Urinary bladder (tissue), 4 donors: ENCODE results near the gene CACYBP. TPM values are rescaled to one million over a fixed set of nuclear protein-coding genes. Genes with fewer than 3 reads are reported as not detected.
A peak's percentile ranks its signal among the peaks of the same experiment; 100 is the strongest.

Experiments used
- DNase-seq: peaks from one replicate; pipeline ENCODE4 v3.0.0-alpha.2; 2015; ENCODE audit errors: extremely low spot score
- H3K27ac ChIP-seq: one replicate; pipeline ENCODE4 v1.5.1; 2013; ENCODE audit warnings: low read depth, mild to moderate bottlenecking, moderate library complexity
- H3K36me3 ChIP-seq: one replicate; pipeline ENCODE4 v1.6.1; 2013; ENCODE audit warnings: mild to moderate bottlenecking, moderate library complexity; ENCODE audit not compliant: insufficient read depth
- H3K4me1 ChIP-seq: one replicate; pipeline ENCODE4 v1.6.1; 2013; ENCODE audit warnings: mild to moderate bottlenecking, moderate library complexity; ENCODE audit not compliant: insufficient read depth
- H3K4me3 ChIP-seq: one replicate; pipeline ENCODE4 v1.5.1; 2013; ENCODE audit warnings: low read depth, low read length
- WGBS: extraction: QIAGEN DNeasy Blood & Tissue Kit; methylation state at CpG from one replicate; pipeline ENCODE4 v1.1.7; 2013; 5-methylcytosine and 5-hydroxymethylcytosine counted together
- polyA plus RNA-seq: library from polyadenylated mRNA; stranded (reverse); fragments of 200-250 nt; gene quantifications from one replicate; pipeline ENCODE4 v1.2.3, GENCODE V29; 2013
- total RNA-seq: library from RNA; depleted of rRNA; stranded (reverse); fragments of >200 nt; gene quantifications from one replicate; pipeline ENCODE4 v1.2.3, GENCODE V29; 2014
- donor health status: healthy with polysubstance abuse.
- donor health status: healthy.

Gene CACYBP
- total and polyA plus RNA-seq, 2 donors, result 89.2 to 149 TPM

DNA sequence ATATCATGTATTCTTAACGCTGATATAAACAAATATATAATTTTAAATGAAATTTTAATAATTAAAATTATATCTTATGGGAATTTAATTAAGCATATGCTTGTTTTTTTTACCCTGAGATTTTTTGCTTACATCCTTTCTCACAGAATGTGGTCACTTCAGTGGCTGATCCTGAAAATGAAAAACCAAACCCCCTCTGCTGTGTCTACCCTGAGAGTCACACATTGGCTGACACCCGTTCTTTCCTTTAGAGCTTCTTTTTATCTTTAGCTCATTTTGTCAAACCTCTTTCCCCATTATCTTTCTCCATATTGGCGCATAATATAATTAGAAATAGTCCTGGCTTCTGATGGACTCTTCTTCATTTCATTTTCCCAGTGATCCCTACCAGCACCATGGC, 10.8 kb upstream of the CACYBP start:
- DNase-seq, result no peak
- no peak overlapping the region for H3K4me3 ChIP-seq
- 74% methylated on average over 3 of the region's 3 CpGs for WGBS
- no peaks in the 10 kb centered on the region for H3K4me1 ChIP-seq
- no peak overlapping the region for H3K27ac ChIP-seq
- H3K36me3 ChIP-seq, result no peaks in the 10 kb centered on the region

GRCh38 chr1:174989536-174990220, 10.1 kb upstream of the CACYBP start:
- no peaks in the 10 kb centered on the region for H3K4me1 ChIP-seq
- no peak for DNase-seq
- 50% methylated on average over 5 of the region's 5 CpGs for WGBS
- H3K4me3 ChIP-seq, result no peak overlapping the region
- no peak overlapping the region for H3K27ac ChIP-seq
- H3K36me3 ChIP-seq, result no peaks in the 10 kb centered on the region

DNA sequence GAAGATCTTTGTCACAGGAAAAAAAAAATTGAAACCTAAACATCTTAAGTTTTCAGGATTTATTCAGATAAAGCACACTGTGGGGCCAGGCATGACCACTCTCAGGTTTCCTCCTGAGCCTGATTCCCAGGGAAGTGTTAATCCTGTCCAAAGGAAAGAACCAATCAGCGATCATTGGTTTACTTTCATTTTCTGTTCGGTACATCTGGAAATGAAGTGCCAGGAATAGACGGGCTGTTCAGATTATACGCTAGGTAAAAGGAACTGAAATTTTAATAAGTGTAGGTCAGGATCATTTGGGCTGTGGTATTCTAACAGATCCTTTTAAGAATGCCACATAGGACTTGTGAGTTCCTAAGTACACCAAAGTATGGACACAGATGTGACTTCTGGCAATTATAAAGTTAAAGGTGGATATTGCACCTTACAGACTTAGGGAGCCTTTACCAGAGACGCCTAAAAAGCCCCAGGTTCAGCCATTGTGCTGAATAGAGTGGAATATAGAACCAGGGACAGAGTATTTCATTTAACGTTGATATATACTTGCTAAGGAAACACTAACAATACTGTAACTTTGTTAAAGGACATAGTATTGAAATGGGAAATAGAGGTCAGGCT, 9.3 kb upstream of the CACYBP start:
- H3K36me3 ChIP-seq, result no peaks in the 10 kb centered on the region
- WGBS, result 21% methylated on average over 6 of the region's 6 CpGs
- DNase-seq, result no peak

GRCh38 chr1:174991473-174991872, 8.3 kb upstream of the CACYBP start:
- H3K4me3 ChIP-seq, result no peak overlapping the region
- DNase-seq, result no peak
- H3K36me3 ChIP-seq, result no peaks in the 10 kb centered on the region
- H3K27ac ChIP-seq, result no peak overlapping the region
- 51% methylated on average over 1 of the region's 1 CpG for WGBS
- H3K4me1 ChIP-seq, result no peaks in the 10 kb centered on the region

More for the DNA sequence above, 9.3 kb upstream of the CACYBP start:
- peak overlapping the region; percentile 74 for H3K27ac ChIP-seq
- peak overlapping the region; percentile 55 for H3K4me3 ChIP-seq
- H3K4me1 ChIP-seq, result no peaks in the 10 kb centered on the region

DNA sequence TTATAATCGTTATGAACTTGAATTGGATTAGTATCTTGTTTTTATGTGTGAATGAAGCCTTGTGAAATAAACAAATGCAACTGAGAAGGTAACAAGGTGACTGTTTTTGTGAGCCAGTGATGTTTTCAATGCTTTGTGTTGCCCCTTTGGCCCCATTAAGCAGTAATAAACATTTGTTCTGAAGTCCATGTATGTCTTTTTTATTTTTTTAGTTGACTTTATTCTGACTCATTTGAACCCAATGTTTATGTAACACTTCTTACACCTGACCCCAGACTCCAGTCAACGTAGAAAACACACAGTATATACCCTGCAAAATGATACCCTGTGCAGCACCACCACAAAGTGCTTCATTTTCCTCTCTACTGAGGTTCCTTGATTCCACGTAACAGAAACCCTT, 4.6 kb upstream of the CACYBP start:
- 74% methylated on average over 3 of the region's 3 CpGs for WGBS
- no peak for DNase-seq
- Histone ChIP-seq H3K36me3 (no peaks in the 10 kb centered on the region), H3K4me1 (no peaks in the 10 kb centered on the region), H3K27ac (no peak overlapping the region), H3K4me3 (no peak overlapping the region)

GRCh38 chr1:174995916-174996315, 3.8 kb upstream of the CACYBP start:
- Histone ChIP-seq H3K27ac (no peak overlapping the region), H3K4me1 (no peaks in the 10 kb centered on the region), H3K4me3 (no peak overlapping the region), H3K36me3 (no peaks in the 10 kb centered on the region)
- DNase-seq, result no peak
- whole genome bisulfite sequencing, result 86% methylated on average over 1 of the region's 1 CpG

DNA sequence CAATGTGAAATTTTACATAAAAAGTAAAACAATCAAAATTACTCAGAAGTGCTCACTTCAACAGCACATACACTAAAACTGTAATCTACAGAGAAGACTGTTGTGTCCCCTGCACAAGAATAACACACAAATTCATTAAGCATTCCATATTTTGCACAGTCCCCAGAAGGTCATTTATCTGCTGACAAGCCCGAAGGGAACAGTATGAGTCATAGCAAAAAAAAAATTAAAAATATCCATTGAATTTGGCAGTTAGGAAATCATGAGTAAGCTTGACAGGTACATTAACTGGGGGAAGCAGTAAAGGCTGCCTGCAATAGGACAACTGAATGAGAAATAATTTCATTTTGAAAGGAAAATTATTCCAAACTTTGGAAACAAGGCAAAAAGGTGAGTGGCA, 3.3 kb upstream of the CACYBP start:
- no peaks in the 10 kb centered on the region for H3K4me1 ChIP-seq
- WGBS, result 52% methylated on average over 1 of the region's 1 CpG
- no peaks in the 10 kb centered on the region for H3K36me3 ChIP-seq
- no peak for DNase-seq
- no peak overlapping the region for H3K27ac ChIP-seq
- H3K4me3 ChIP-seq, result no peak overlapping the region

GRCh38 chr1:174997041-174997440, 2.7 kb upstream of the CACYBP start:
- DNase-seq, result no peak
- H3K4me1 ChIP-seq, result no peaks in the 10 kb centered on the region
- no peak overlapping the region for H3K27ac ChIP-seq
- 65% methylated on average over 3 of the region's 3 CpGs for WGBS
- H3K36me3 ChIP-seq, result no peaks in the 10 kb centered on the region
- H3K4me3 ChIP-seq, result no peak overlapping the region

DNA sequence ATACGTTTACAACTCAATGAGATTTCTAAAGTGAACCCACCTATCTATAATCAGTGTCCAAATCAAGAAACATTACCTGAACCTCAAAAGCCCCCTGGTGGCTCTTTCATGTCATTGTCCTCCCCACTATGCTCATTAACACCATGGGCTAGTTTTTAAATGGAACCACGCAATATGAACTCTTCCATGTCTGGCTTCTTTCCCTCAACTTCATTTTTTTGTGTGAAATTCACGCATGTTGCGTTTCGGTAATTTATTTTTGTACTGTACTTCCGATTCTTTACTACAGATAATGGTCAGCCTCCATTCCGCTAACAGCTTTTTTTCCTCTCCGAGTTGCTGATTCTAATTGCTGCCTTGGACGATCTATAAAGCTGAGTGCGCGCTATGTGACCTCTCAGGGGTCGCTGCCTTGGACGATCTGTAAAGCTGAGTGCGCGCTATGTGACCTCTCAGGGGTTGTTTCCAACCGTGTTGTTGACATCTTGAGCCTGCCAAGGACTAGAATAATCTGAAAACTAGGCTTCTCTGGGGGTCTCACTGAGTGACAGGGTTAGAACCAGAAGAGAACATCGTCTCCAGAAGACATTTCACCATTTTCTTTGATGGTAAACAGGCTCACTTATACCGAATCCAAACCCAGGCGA, 1.1 kb upstream of the CACYBP start:
- Histone ChIP-seq H3K27ac (peak overlapping the region; percentile 97), H3K4me3 (peak overlapping the region; percentile 36), H3K4me1 (no peaks in the 10 kb centered on the region), H3K36me3 (no peaks in the 10 kb centered on the region)
- WGBS, result 8% methylated on average over 19 of the region's 19 CpGs
- DNase-seq, result peak; percentile 48

- peak overlapping the region; percentile 97 for H3K27ac ChIP-seq
- under 1% methylated on average over 58 of the region's 58 CpGs for WGBS
- H3K4me1 ChIP-seq, result no peaks in the 10 kb centered on the region
- peak; percentile 98 for DNase-seq
- no peaks in the 10 kb centered on the region for H3K36me3 ChIP-seq
- H3K4me3 ChIP-seq, result peak overlapping the region; percentile 77
These were observed 371 bp upstream of the CACYBP start for GRCh38 chr1:174999216-174999935.

GRCh38 chr1:175000697-175001187, 995 bp downstream of the CACYBP start:
- peak overlapping the region; percentile 77 for H3K4me3 ChIP-seq
- no peaks in the 10 kb centered on the region for H3K36me3 ChIP-seq
- 7% methylated on average over 5 of the region's 5 CpGs for WGBS
- no peak overlapping the region for H3K27ac ChIP-seq
- DNase-seq, result no peak
- H3K4me1 ChIP-seq, result no peaks in the 10 kb centered on the region

DNA sequence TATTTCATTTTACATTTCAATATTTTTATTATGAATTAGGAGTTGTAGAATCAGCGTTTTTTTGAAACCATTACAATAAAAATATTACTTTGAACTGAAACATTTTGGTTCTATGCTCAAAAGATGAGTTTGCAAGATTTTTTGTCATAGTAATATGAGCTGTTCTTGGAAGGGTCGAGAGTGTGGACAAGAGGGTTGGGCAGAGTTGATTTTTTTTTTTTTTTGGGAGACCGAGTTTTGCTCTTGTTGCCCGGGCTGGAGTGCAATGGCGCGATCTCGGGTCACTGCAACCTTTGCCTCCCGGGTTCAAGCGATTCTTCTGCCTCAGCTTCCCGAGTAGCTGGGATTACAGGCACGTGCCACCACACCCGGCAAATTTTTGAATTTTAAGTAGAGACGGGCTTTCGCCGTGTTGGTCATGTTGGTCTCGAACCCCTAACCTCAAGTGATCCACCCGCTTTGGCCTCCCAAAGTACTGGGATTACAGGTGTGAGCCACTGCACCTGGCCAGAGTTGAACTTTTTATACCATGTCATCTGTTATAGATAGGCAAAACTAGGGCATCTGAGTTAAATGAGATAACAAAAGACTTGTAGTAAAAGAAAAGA, 3.3 kb downstream of the CACYBP start:
- Histone ChIP-seq H3K27ac (no peak overlapping the region), H3K36me3 (peaks cover 3% of the 10 kb centered on the region), H3K4me1 (no peaks in the 10 kb centered on the region), H3K4me3 (no peak overlapping the region)
- WGBS, result 79% methylated on average over 17 of the region's 17 CpGs
- no peak for DNase-seq

DNA sequence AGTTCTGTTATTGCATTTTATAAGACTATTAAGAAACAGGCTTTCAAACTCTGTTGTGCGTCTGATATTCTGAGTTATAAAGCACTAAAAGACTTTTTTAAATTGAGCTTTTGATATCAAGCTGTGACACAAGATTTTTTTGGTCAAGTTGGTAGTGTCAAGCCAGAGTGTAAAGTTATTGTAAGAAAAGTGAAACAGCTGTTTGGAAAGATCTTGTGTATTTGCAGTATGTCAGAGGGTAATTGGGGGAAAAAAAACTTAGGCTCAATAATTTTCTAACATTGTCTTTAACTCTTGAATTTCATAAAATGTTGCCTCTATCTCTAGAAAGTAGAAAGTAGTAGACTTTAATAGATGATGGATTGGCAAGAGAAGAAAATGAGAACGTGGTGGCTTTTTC, 3.8 kb downstream of the CACYBP start:
- Histone ChIP-seq H3K4me1 (no peaks in the 10 kb centered on the region), H3K4me3 (no peak overlapping the region), H3K27ac (no peak overlapping the region), H3K36me3 (peaks cover 3% of the 10 kb centered on the region)
- 61% methylated on average over 2 of the region's 2 CpGs for WGBS
- no peak for DNase-seq
